SK-MEL-5 (cell line): ENCODE measurements around the gene DOCK9. TPM values are rescaled to one million over a fixed set of nuclear protein-coding genes. Genes with fewer than 3 reads are reported as not detected.
"Not testable (repeated sequence)": the region's sequence is repeated elsewhere in the genome, so short reads cannot be mapped to it uniquely, and the experiment has no call there.

Experiments used
- DNase-seq: peaks from one replicate; pipeline ENCODE4 v3.0.0-alpha.2; 2016; ENCODE audit warnings: low read depth, low spot score
- in situ Hi-C: cut with HindIII; loops from 2 replicates; pipeline ENCODE4 v1.10.0; 2016; ENCODE audit warnings: low sequenced_read_pairs, high pct_unique_total_duplicates, low pct_unique_long_range_greater_than_20kb
- total RNA-seq: library from RNA; depleted of rRNA; stranded (reverse); fragments of >200 nt; shearing (Covaris generic); gene quantifications from 2 replicates; pipeline ENCODE4 v1.2.3, GENCODE V29; 2014

Gene DOCK9
- total RNA-seq, 1 experiment from 2014 or later = 14.3 TPM

DNA sequence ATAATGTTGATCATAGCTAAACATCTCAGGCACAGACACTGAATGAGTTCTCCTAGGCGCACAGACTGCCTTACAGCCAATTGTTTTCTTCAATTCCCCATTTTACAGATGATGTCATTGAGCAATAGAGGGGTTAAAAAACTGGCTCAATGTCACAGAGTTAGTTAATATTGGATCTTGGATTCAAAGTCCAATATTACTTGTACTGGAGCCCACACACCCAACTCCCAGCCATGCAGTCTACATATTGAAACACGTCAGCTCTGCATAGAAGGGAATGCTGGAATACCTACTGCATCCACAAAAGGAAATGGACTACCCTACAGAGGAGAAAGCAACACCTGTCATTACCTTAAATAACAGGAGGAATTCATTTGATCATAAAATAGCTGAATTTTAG lies 149.2 kb downstream of the DOCK9 start:
- DNase-seq = no peak
- in situ Hi-C loops = no loop called here

DNA sequence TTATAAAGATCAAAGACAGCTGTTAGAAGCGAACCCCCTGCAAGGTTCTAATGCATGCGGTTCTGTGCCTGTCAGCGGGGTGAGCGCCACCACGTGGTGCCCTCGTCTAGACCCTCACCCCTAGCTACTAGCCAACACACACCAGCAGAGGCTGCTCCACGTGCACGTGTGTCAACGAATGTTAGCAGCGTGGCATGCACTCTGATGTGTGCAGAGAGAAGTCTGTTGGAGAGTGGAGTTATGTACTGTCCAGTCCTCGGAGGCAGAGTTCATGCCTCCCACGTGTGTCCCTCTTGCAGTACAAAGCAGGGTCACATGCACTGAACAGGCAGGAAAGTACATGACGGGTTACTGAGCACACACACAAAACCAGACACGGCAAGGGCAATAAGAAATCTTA lies 150.4 kb downstream of the DOCK9 start:
- DNase-seq = no peak
- in situ Hi-C loops = no loop called here

- no peak for DNase-seq
- in situ Hi-C loops = no loop called here
Observed at GRCh38 chr13:98826146-98826545, 151.7 kb downstream of the DOCK9 start.

GRCh38 chr13:98825659-98826058 lies 152.2 kb downstream of the DOCK9 start:
- in situ Hi-C loops = no loop called here
- no peak for DNase-seq

DNA sequence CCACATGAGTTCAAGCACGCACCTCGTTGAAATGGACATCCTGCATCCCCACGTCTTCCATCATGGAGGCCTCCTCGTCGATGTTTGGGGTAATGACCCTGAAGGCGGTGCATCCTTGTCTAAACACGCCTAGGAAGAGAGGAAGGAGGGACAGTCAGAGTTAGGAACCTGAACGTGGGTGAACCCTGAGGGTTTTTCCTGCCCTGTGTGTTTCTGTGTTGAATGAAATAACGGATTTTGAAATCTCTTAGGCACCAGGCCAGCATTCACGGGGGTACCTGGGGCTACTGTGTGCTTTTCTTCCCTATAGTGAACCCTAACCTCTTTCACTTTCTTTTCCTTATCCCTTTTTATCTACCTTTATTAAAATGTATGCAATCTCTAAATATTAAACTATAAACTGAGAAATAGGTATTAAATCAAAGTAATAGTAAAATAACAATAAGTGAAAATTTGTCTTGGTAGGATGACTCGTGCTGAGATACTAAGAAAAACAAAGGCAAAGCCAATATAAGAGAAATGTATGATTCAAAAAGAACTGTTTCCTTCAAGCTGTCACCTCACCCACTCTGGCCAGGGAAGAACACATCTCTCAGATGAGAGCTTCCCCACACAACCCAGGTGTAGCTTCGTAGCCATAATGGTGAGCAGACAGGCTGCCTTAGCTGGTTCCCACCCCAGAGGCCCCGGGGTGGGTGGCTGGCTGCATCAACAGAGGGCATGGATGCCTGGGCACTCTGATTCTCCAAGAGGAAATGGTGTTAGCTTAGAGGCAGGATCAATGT lies 153.3 kb downstream of the DOCK9 start:
- in situ Hi-C loops = no loop called here
- no peak for DNase-seq

GRCh38 chr13:98823442-98823841 lies 154.4 kb downstream of the DOCK9 start:
- in situ Hi-C loops = no loop called here
- DNase-seq = no peak

DNA sequence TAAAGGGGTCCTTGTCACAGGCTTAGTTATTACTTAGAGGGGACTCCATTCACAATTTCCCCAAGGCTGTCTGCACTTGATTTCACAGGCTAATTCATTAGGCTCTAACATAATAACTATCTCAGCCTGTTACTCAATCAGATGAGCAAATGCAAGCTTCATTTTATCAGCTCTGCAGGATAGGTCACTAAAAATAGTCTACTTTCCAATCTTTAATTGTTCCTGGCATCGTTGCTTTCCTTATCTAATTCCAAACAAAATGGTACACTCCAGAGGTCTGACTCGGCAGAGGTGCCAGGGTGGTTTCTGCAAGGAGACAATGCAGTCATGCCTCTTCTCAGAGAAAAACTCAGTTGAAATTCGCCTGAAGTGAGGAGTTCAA lies 155.6 kb downstream of the DOCK9 start:
- no peak for DNase-seq
- in situ Hi-C loops = no loop called here

- DNase-seq = no peak
- in situ Hi-C loops = no loop called here
Observed at GRCh38 chr13:98821372-98822224, 156.3 kb downstream of the DOCK9 start.

DNA sequence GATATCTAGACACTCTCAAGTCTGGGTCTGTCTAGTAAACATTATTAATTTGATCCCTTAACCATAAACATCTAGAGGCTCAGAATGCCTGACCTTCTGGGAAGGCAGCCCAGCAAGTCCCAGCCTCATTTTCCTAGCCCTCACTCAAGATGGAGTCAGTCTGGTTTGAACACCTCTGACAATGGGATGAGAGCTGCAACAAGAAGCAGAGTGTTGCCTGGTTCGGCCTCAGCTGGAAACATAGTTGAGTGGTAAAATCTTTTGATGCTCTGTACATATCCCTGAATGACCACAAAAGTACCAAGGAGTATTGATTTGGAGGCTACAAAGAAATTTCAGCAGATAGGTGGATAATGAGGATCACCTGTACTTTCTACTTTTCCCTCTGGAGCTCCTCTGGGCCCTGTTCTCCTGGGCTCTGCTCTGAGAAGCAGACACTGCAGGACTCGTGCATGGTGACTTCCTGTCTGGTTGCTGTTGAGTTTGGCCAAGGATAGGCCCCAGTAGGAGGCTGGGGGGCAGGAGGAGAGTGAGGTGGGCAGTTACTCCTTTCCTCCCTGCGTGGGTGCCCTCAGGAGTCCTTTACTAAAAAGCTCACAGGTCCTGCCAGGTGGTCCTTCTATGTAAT lies 157.0 kb downstream of the DOCK9 start:
- in situ Hi-C loops = no loop called here
- DNase-seq = no peak

GRCh38 chr13:98820300-98820699 lies 157.6 kb downstream of the DOCK9 start:
- no peak for DNase-seq
- in situ Hi-C loops = no loop called here

GRCh38 chr13:98819382-98820010 lies 158.4 kb downstream of the DOCK9 start:
- in situ Hi-C loops = no loop called here
- DNase-seq = no peak

DNA sequence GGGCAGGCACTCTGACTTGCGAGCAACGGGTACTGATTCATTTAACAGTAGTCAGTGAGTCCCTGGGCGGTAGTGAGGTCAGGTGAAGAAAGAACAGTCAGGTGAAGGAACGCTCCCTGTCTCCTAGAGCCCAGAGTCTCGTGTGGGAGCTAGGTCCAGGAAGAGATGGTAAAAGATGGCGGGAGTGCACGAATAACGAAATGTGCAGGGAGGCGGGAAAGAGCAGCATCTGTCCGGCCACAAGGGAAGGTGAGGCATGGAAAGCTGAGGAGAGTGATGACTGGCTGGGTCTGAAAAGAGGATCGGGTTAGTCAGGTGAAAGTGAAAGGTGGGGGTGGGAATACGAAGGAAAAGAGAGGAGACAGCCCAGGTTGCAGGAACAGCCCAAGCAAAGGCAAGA lies 161.5 kb downstream of the DOCK9 start:
- DNase-seq = no peak
- in situ Hi-C loops = no loop called here

- DNase-seq = no peak
Observed at GRCh38 chr13:98813993-98814392, 163.9 kb downstream of the DOCK9 start.

DNA sequence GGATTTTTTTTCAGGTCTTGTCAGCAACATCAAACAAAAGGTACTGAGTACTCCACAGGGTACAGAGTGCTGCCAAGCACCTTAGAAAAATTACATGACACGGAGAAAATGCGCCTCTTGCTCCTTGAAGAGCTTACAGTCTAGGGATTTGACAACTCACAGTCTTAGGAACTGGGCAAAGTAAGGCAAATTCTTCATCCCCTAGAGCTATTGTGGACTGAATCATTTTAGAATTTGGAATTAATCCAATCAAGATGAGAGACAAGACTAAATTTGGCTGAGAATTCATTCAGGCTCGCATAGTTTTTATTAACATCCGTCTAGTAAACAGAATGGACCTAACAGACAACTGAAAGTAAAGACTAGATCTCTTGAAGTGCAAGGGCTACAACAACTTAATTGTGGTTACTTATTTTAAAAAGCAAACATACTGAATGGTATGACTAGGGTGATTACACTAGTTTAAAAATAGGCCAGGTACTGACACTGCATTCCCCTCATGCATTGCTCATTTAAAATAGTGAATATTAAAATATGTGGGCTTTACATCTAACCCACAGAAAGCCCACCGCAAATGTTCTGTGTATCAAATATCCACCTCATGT lies 165.6 kb downstream of the DOCK9 start:
- in situ Hi-C loops = not testable (repeated sequence)

More at GRCh38 chr13:98813993-98814392, 163.9 kb downstream of the DOCK9 start:
- in situ Hi-C loops = no loop called here

GRCh38 chr13:98810746-98811145 lies 167.1 kb downstream of the DOCK9 start:
- no peak for DNase-seq
- in situ Hi-C loops = no loop called here

More for the DNA sequence above, 165.6 kb downstream of the DOCK9 start:
- DNase-seq = not testable (repeated sequence)

DNA sequence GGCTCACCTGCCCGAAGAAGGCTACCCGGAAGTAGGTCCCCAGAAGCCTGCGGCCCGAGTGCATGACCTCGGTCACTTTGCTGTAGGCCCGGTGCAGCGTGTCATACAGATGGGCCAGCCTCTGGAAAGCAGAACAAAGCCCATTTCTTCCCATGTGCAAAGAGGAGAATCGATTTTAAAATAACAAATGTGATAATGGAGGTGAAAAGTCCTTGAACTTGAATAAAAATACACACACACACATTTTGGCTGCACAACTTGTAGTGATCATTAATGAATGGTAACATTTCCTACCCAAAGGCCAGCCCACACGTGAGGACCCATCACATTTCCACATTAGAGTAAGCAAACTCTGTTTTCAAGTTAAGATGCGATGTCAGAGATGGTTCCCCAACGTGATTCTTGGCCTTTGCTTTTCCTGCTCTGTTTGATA lies 168.5 kb downstream of the DOCK9 start:
- DNase-seq = no peak
- in situ Hi-C loops = no loop called here

GRCh38 chr13:98807774-98808173 lies 170.1 kb downstream of the DOCK9 start:
- no peak for DNase-seq
- in situ Hi-C loops = no loop called here
